Neuronal stem cell (in vitro differentiated cells): ENCODE measurements around the gene RTN4RL1.
A peak's percentile ranks its signal among the peaks of the same experiment; 100 is the strongest.

Experiments
- DNase-seq: peaks from one replicate; pipeline ENCODE4 v3.0.0-alpha.2; 2013; ENCODE audit warnings: low spot score
- H2AFZ ChIP-seq: one replicate; pipeline ENCODE4 v1.6.1; 2013; ENCODE audit warnings: mild to moderate bottlenecking, low read length, inconsistent platforms
- H2AK5ac ChIP-seq: 2 replicates; pipeline ENCODE4 v1.6.1; 2013; ENCODE audit warnings: low read depth, mild to moderate bottlenecking, inconsistent platforms, low read length, moderate library complexity, mixed read lengths
- H2BK120ac ChIP-seq: 2 replicates; pipeline ENCODE4 v1.6.1; 2013; ENCODE audit warnings: low read depth, mild to moderate bottlenecking, inconsistent platforms, low read length, moderate library complexity, mixed read lengths
- H2BK12ac ChIP-seq: one replicate; pipeline ENCODE4 v1.6.1; 2013; ENCODE audit warnings: low read length, inconsistent platforms
- H2BK15ac ChIP-seq: 2 replicates; pipeline ENCODE4 v1.6.1; 2013; ENCODE audit warnings: mild to moderate bottlenecking, low read length, inconsistent platforms, mixed read lengths
- H2BK5ac ChIP-seq: one replicate; pipeline ENCODE4 v1.6.1; 2013; ENCODE audit warnings: inconsistent platforms, mild to moderate bottlenecking, low read length, moderate library complexity
- H3K14ac ChIP-seq: one replicate; pipeline ENCODE4 v1.6.1; 2013; ENCODE audit warnings: low read length, inconsistent platforms
- H3K18ac ChIP-seq: 2 replicates; pipeline ENCODE4 v1.6.1; 2013; ENCODE audit warnings: low read length, inconsistent platforms
- H3K23ac ChIP-seq: 2 replicates; pipeline ENCODE4 v1.6.1; 2013; ENCODE audit warnings: low read depth, mild to moderate bottlenecking, mixed read lengths, low read length, inconsistent platforms; ENCODE audit not compliant: poor library complexity
- H3K27ac ChIP-seq: replicated peaks from 3 replicates; pipeline ENCODE4 v1.5.1; 2013; ENCODE audit warnings: low read length, inconsistent platforms
- H3K27me3 ChIP-seq, 3 experiments: 2 replicates each; pipeline ENCODE4 v1.6.1; 2013; ENCODE audit warnings: low read length in 3 of 3, mild to moderate bottlenecking in 2 of 3, inconsistent platforms in 1 of 3, low read depth in 1 of 3, mixed read lengths in 1 of 3, moderate library complexity in 1 of 3; ENCODE audit not compliant: control insufficient read depth in 3 of 3, insufficient read depth in 3 of 3
- H3K36me3 ChIP-seq, 2 donors: replicated peaks in 1 of 2; 2 replicates each; pipeline ENCODE4 v1.6.1; 2013; ENCODE audit warnings: low read length in 2 of 2; ENCODE audit not compliant: control insufficient read depth in 2 of 2, insufficient read depth in 2 of 2
- H3K4ac ChIP-seq: 2 replicates; pipeline ENCODE4 v1.6.1; 2013; ENCODE audit warnings: inconsistent platforms, mild to moderate bottlenecking, low read length, moderate library complexity
- H3K4me1 ChIP-seq, 2 donors: 1 replicate in 1 of 2; 2 replicates in 1 of 2; pipeline ENCODE4 v1.6.1; 2013; ENCODE audit warnings: low read length in 2 of 2, low read depth in 1 of 2; ENCODE audit not compliant: control insufficient read depth in 2 of 2, insufficient read depth in 1 of 2
- H3K4me2 ChIP-seq: one replicate; pipeline ENCODE4 v1.6.1; 2013; ENCODE audit warnings: mild to moderate bottlenecking, low read length, inconsistent platforms; ENCODE audit not compliant: insufficient read depth, poor library complexity, severe bottlenecking
- H3K4me3 ChIP-seq, 2 donors: 2 replicates each; pipeline ENCODE4 v1.5.1; 2013; ENCODE audit warnings: low read length in 2 of 2, mild to moderate bottlenecking in 2 of 2, inconsistent platforms in 1 of 2, moderate library complexity in 1 of 2
- H3K79me1 ChIP-seq: one replicate; pipeline ENCODE4 v1.6.1; 2013; ENCODE audit warnings: low read depth, mild to moderate bottlenecking, inconsistent platforms, low read length, moderate library complexity
- H3K9ac ChIP-seq: one replicate; pipeline ENCODE4 v1.6.1; 2013; ENCODE audit warnings: mild to moderate bottlenecking, low read depth, low read length, inconsistent platforms; ENCODE audit not compliant: poor library complexity
- H3K9me3 ChIP-seq, 2 donors: replicated peaks in 1 of 2; 2 replicates each; pipeline versions ENCODE3 to v1.6.1; 2013; ENCODE audit warnings: low read length in 2 of 2, mild to moderate bottlenecking in 2 of 2, inconsistent platforms in 1 of 2, low read depth in 1 of 2, mixed read lengths in 1 of 2, moderate library complexity in 1 of 2; ENCODE audit not compliant: control insufficient read depth in 2 of 2, insufficient read depth in 1 of 2
- H4K8ac ChIP-seq: one replicate; pipeline ENCODE4 v1.6.1; 2013; ENCODE audit warnings: low read depth, mild to moderate bottlenecking, inconsistent platforms, low read length, moderate library complexity
- H4K91ac ChIP-seq: one replicate; pipeline ENCODE4 v1.6.1; 2013; ENCODE audit warnings: low read length, low read depth, mild to moderate bottlenecking, inconsistent platforms; ENCODE audit not compliant: poor library complexity
- WGBS, 2 donors: extraction: QIAGEN DNeasy Blood & Tissue Kit; methylation state at CpG; one replicate each; pipeline ENCODE4 v1.1.7; 2013; ENCODE audit warnings: missing lambda C conversion rate in 2 of 2, mixed read lengths in 1 of 2; ENCODE audit not compliant: insufficient read length in 2 of 2, insufficient replicate concordance in 1 of 2; ENCODE audit errors: extremely low coverage in 2 of 2; 5-methylcytosine and 5-hydroxymethylcytosine counted together

Gene RTN4RL1

DNA sequence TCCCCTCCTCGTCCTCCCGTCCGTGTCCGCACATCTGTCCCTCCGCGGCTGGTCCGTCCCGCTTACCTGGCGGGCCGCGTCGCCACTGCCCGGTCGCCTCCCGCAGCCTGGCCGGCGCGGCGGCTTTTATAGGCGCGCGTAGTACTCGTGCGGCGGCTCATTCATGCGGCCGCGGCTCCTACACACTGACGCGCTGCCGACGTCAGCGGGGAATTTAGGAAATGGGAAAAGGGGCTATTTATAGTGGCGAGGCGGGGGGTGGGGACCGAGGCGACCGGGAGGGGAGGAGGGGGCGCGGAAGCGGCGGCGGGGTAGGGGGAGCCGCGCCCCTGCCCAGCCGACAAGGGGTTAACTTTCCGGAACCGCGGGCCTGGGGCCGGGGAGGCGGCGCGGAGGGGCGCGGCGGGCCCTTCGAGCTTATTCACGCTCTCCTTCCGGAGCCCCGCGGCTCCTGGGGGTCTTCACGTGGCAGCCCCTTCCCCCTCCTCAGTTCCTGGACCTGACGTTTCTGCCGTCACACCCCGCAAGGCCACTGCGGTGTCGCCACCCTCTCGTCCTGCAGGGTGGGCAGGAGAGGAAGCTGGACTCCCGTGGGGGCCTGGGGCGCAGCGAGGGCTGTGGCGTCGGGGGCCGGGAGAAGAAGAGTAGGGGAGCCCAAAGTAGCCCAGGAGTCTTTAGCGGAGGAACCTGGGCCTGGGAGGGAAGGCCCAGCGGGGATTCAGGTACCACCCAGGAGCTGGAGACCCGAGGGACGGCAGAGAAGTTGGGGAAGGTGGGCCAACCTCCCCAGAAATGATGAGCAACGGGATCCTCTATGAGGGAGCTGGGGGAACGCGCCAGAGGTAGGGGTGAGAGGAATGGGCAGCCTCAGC is 26.2 kb upstream of the RTN4RL1 start:
- no peak for DNase-seq
- Histone ChIP-seq H3K23ac (peak overlapping the region; percentile 85), H3K4me2 (peak overlapping the region; percentile 73), H2AK5ac (no peak overlapping the region), H3K36me3 (peaks cover 0 to 1% of the 10 kb centered on the region in 2 donors), H2BK120ac (no peak overlapping the region), H4K8ac (no peak overlapping the region), H3K27ac (no peak overlapping the region), H3K14ac (peak overlapping the region; percentile 21), H3K9ac (peak overlapping the region; percentile 44), H2BK15ac (peak overlapping the region; percentile 17), H3K4me3 (peak overlapping the region in 1 of 2 donors; percentile 84), H3K4ac (no peak overlapping the region), H2BK12ac (no peak overlapping the region), H3K18ac (peak overlapping the region; percentile 28), H2BK5ac (no peak overlapping the region), H3K27me3 (peaks cover 4 to 67% (median 39%) of the 10 kb centered on the region in 3 experiments), H3K4me1 (peaks cover 7 to 23% of the 10 kb centered on the region in 2 donors), H3K9me3 (no peaks in the 10 kb centered on the region), H2AFZ (peak overlapping the region; percentile 95), H4K91ac (no peak overlapping the region), H3K79me1 (no peaks in the 10 kb centered on the region)
- WGBS, 2 donors = no CpG with 5 or more reads among the region's 81 CpGs

DNA sequence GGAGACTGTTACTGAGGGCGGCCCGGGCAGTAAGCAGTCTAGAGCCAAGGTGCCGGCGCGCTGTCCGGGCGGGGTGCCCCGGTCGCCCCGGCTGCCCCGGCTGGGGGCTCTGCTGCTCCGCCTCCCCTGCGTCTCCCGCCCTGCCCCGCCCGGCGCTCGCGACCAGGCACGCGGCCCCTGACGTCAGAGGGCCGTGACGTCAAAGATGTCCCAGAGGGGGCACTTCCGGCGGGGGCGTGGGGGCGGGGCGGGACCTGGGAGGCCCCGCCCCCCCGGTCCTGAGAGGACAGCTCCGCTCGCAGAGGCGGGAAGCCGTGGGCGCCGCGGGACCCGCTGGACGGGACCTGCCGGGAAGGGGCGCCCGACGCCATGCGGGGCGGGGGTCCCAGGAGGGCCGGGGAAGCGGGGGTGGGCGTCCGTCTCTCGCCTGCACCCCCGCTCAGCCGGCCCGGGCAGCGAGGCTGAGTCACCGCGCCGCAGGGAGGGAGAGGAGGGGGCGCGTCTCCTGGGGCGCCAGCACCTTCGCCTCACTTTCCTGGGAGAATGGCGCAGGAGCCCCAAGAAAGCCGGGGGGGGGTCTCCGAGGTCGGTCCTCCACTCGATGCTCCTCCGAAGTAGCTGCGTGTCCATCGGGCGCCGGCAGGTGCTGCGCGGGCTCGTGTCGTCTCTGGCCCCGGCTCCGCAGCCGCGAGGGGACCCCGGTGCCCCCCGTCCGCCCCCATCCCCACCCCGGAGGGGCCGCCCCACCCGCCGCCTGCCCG is 25.3 kb upstream of the RTN4RL1 start:
- H2BK12ac ChIP-seq = no peak overlapping the region
- peaks cover 7 to 23% of the 10 kb centered on the region in 2 donors for H3K4me1 ChIP-seq
- peak; percentile 76 for DNase-seq
- H3K9ac ChIP-seq = no peak overlapping the region
- no peak overlapping the region for H4K8ac ChIP-seq
- H3K9me3 ChIP-seq = no peaks in the 10 kb centered on the region
- H2AK5ac ChIP-seq = no peak overlapping the region
- peaks cover 4 to 58% (median 33%) of the 10 kb centered on the region in 3 experiments for H3K27me3 ChIP-seq
- H3K14ac ChIP-seq = no peak overlapping the region
- H2BK5ac ChIP-seq = no peak overlapping the region
- peak overlapping the region; percentile 75 to 84 for H3K4me3 ChIP-seq
- H3K79me1 ChIP-seq = no peaks in the 10 kb centered on the region
- peak overlapping the region; percentile 38 for H3K18ac ChIP-seq
- H2BK15ac ChIP-seq = no peak overlapping the region
- no peak overlapping the region for H2BK120ac ChIP-seq
- no peak overlapping the region for H3K23ac ChIP-seq
- no CpG with 5 or more reads among the region's 88 CpGs for WGBS, 2 donors
- H3K4ac ChIP-seq = no peak overlapping the region
- H3K4me2 ChIP-seq = peak overlapping the region; percentile 73
- H3K36me3 ChIP-seq = peaks cover 0 to under 1% of the 10 kb centered on the region in 2 donors
- peak overlapping the region; percentile 95 for H2AFZ ChIP-seq
- no peak overlapping the region for H4K91ac ChIP-seq
- H3K27ac ChIP-seq = no peak overlapping the region

DNA sequence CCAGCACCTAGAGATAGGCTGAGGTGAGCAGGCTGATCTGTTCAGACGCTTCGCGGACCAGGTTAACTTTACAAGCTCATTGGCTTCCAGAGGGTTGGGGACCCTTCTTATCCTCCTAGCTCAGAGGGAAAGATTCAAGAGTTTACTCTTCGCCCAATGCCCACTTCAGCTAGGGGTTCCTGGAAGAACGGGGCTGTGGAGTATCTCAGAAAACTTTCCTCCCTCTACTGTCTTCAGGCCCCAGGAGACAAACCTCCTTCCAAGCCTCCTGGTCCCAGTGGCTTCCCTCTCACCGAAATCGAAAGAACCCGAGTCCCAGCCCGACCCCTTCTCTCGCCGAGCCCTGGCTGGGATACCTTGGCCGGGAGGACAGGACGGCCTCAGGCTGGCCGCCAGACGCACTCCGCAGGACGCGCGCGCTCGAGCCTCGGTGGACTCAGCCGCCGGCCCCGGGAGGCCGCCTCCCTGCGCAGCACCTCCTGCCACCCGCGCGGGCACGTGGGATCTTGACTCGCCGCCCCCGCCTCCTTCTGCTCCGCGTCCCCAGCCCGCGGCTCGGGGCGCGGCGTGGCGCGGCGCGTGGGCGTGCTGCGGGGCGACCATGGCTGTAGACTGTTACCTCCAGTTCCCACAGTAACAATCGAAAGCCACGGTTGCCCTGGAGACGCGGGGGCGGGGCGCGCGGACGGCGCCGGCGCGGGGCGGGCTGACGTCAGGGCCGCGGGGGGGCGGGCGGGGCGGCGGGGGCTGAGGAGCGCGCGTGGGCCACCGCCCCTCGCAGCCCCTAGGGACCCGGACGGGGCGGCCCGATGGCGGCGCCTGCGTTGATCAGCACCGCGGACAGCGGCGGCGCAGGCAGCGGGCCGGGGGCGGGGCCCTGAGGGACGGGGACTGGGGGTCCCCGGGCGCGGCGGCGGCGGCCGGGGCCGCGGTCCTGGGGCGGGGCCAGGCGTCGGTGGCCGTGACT is 24.5 kb upstream of the RTN4RL1 start:
- Histone ChIP-seq H3K9me3 (no peaks in the 10 kb centered on the region), H2AK5ac (no peak overlapping the region), H2BK120ac (no peak overlapping the region), H3K79me1 (no peaks in the 10 kb centered on the region), H3K36me3 (peaks cover 1 to 7% of the 10 kb centered on the region in 2 donors), H3K4me1 (peaks cover 7 to 23% of the 10 kb centered on the region in 2 donors), H3K27me3 (peaks cover 4 to 51% (median 27%) of the 10 kb centered on the region in 3 experiments), H3K14ac (peak overlapping the region; percentile 8), H4K8ac (no peak overlapping the region), H3K4me2 (peak overlapping the region; percentile 97), H3K18ac (peak overlapping the region; percentile 76), H3K27ac (no peak overlapping the region), H2AFZ (peak overlapping the region; percentile 98), H3K4ac (no peak overlapping the region), H2BK12ac (no peak overlapping the region), H3K9ac (peak overlapping the region; percentile 86), H3K23ac (peak overlapping the region; percentile 89), H2BK15ac (no peak overlapping the region), H3K4me3 (peak overlapping the region; percentile 84 to 87), H2BK5ac (peak overlapping the region; percentile 66), H4K91ac (no peak overlapping the region)
- no CpG with 5 or more reads among the region's 104 CpGs for WGBS, 2 donors
- peak; percentile 88 for DNase-seq
